K562 (cell line): ENCODE results near the gene PRR7. TPM values are rescaled to one million over a fixed set of nuclear protein-coding genes. Genes with fewer than 3 reads are reported as not detected.

ENCODE experiments used
- ATAC-seq: fragments of 200-7000 bp; cut with Tn5 transposase; 3 replicates; pipeline ENCODE4 v1.9.1; 2020; ENCODE audit warnings: moderate library complexity
- BruUV-seq: library from RNA; stranded (reverse); fragments of 400-500 nt; replicated peaks from 2 replicates; lab custom pipeline; 2021; lab: Mats Ljungman, UMichigan
- CTCF ChIA-PET: fragments of 300-600 bp; formaldehyde crosslinking; extraction: SDS; loops from one replicate; lab custom pipeline; 2021; ENCODE audit warnings: low intra/inter-chr PET ratio; lab: Yijun Ruan, JAX
- POLR2A ChIA-PET: fragments of 300-600, 350-650 bp; sonication (Branson Sonifier 250); formaldehyde crosslinking; extraction: SDS; loops from one replicate; lab custom pipeline; 2021; ENCODE audit warnings: antibody characterized with exemption, inconsistent platforms; lab: Yijun Ruan, JAX
- DNase-seq, 4 experiments: peaks; one replicate each; pipeline versions ENCODE4 v3.0.0 to v3.0.0-alpha.2; 2011 to 2018; ENCODE audit warnings: low spot score in 3 of 4, mixed read lengths in 3 of 4; ENCODE audit errors: extremely low read depth in 1 of 4
- FAIRE-seq: peaks from 2 replicates; lab custom pipeline; 2011; peaks lifted over from hg19 to GRCh38; lab: Jason Lieb, UNC
- H2AFZ ChIP-seq: 2 replicates; pipeline ENCODE4 v1.6.0; 2011; ENCODE audit warnings: low read depth, low read length, control low read depth, inconsistent platforms
- H3K27ac ChIP-seq: fragments of 200-600 bp; 3 replicates; pipeline ENCODE4 v1.8.0; 2011; ENCODE audit warnings: low read depth, mild to moderate bottlenecking, control low read depth, inconsistent platforms, low read length, moderate library complexity, mixed read lengths; ENCODE audit errors: extremely low read depth
- H3K27me3 ChIP-seq, 2 experiments: fragments of 300-600 bp in 1 of 2; 2 replicates in 1 of 2; 3 replicates in 1 of 2; pipeline versions ENCODE4 v1.6.0 to v1.8.0; 2011; ENCODE audit warnings: inconsistent platforms in 2 of 2, low read length in 2 of 2, mild to moderate bottlenecking in 1 of 2, mixed read lengths in 1 of 2, moderate library complexity in 1 of 2; ENCODE audit not compliant: control insufficient read depth in 2 of 2, insufficient read depth in 2 of 2
- H3K36me3 ChIP-seq: fragments of 300-600 bp; 3 replicates; pipeline ENCODE4 v1.8.0; 2011; ENCODE audit warnings: mild to moderate bottlenecking, low read length, inconsistent platforms; ENCODE audit not compliant: control insufficient read depth, insufficient read depth
- H3K4me1 ChIP-seq, 2 experiments: fragments of 200-600 bp in 1 of 2; replicated peaks in 1 of 2; 2 replicates in 1 of 2; 3 replicates in 1 of 2; pipeline versions ENCODE4 v1.5.1 to v1.8.0; 2011; ENCODE audit warnings: inconsistent platforms in 2 of 2, low read length in 2 of 2, mild to moderate bottlenecking in 1 of 2, mixed read lengths in 1 of 2, moderate library complexity in 1 of 2; ENCODE audit not compliant: control insufficient read depth in 2 of 2, insufficient read depth in 2 of 2
- H3K4me2 ChIP-seq: 2 replicates; pipeline ENCODE4 v1.6.1; 2011; ENCODE audit warnings: low read length, control low read depth, inconsistent platforms, mixed read lengths; ENCODE audit not compliant: insufficient read depth
- H3K4me3 ChIP-seq: fragments of 200-600 bp; sonication (generic), shearing (Covaris generic); 2 replicates; pipeline ENCODE4 v1.5.1; 2016; ENCODE audit warnings: control low read depth, inconsistent platforms
- H3K79me2 ChIP-seq: fragments of 200-600 bp; 3 replicates; pipeline ENCODE4 v1.8.0; 2011; ENCODE audit warnings: low read length, inconsistent platforms; ENCODE audit not compliant: control insufficient read depth, insufficient read depth
- H3K9ac ChIP-seq, 2 experiments: 2 replicates each; pipeline versions ENCODE4 v1.6.0 to v1.6.1; 2011; ENCODE audit warnings: low read depth in 2 of 2, low read length in 2 of 2, control low read depth in 1 of 2, inconsistent platforms in 1 of 2, mild to moderate bottlenecking in 1 of 2, mixed read lengths in 1 of 2; ENCODE audit not compliant: insufficient read depth in 1 of 2
- H3K9me1 ChIP-seq: one replicate; pipeline ENCODE4 v1.6.0; 2011; ENCODE audit warnings: inconsistent platforms, mild to moderate bottlenecking, low read length, moderate library complexity; ENCODE audit not compliant: control insufficient read depth, insufficient read depth
- H3K9me3 ChIP-seq: replicated peaks from 2 replicates; pipeline ENCODE4 v1.5.1; 2011; ENCODE audit warnings: low read depth, low read length, inconsistent platforms; ENCODE audit not compliant: control insufficient read depth, insufficient read depth
- H4K20me1 ChIP-seq: replicated peaks from 2 replicates; pipeline ENCODE4 v1.6.1; 2011; ENCODE audit warnings: low read length, inconsistent platforms, mixed read lengths; ENCODE audit not compliant: control insufficient read depth, insufficient read depth
- ATF3 ChIP-seq, 2 experiments: fragments of 450-650 bp in 1 of 2; sonication (generic) in 1 of 2; formaldehyde crosslinking in 1 of 2; IDR thresholded peaks in 1 of 2; conservative IDR thresholded peaks in 1 of 2; 2 replicates each; pipeline versions ENCODE4 v1.6.1 to v1.8.1; 2016 to 2023; ENCODE audit warnings: mild to moderate bottlenecking in 2 of 2, moderate library complexity in 2 of 2, inconsistent platforms in 1 of 2, missing genetic modification reagents in 1 of 2
- EHMT2 ChIP-seq: fragments of 450-650 bp; IDR thresholded peaks from 2 replicates; pipeline ENCODE4 v1.6.1; 2018; ENCODE audit warnings: antibody characterized with exemption
- ETS1 ChIP-seq: conservative IDR thresholded peaks from 2 replicates; pipeline ENCODE4 v1.6.1; 2011; ENCODE audit warnings: low read depth, mild to moderate bottlenecking, low read length; ENCODE audit not compliant: control insufficient read depth
- GABPB1 ChIP-seq: sonication (generic); formaldehyde crosslinking; IDR thresholded peaks from 2 replicates; pipeline ENCODE4 v1.8.0; 2022; ENCODE audit warnings: mild to moderate bottlenecking, missing genetic modification reagents
- MYC ChIP-seq, 2 experiments: fragments of 250-450 bp in 1 of 2; sonication (Bioruptor Pico) in 1 of 2; IDR thresholded peaks; 2 replicates each; pipeline versions ENCODE4 v1.5.1 to v1.6.1; 2012 to 2021; ENCODE audit warnings: low read depth in 2 of 2, borderline replicate concordance in 1 of 2, improper control_type of control experiment in 1 of 2, low read length in 1 of 2, mild to moderate bottlenecking in 1 of 2, moderate library complexity in 1 of 2
- TCF3 ChIP-seq: sonication (generic); formaldehyde crosslinking; IDR thresholded peaks from 2 replicates; pipeline ENCODE4 v1.4.0; 2020; ENCODE audit warnings: mild to moderate bottlenecking, missing genetic modification reagents
- TRIM24 ChIP-seq, 2 experiments: fragments of 450-650 bp; IDR thresholded peaks; 2 replicates each; pipeline ENCODE4 v1.6.1; 2016
- ZBTB33 ChIP-seq: sonication (generic); formaldehyde crosslinking; IDR thresholded peaks from 2 replicates; pipeline ENCODE4 v1.8.1; 2023; ENCODE audit warnings: mild to moderate bottlenecking, missing genetic modification reagents
- WGBS: fragments of 100-300 bp; shearing (Covaris generic); methylation state at CpG from one replicate; pipeline ENCODE4 v1.1.6; 2016; ENCODE audit warnings: low coverage, mixed read lengths; ENCODE audit not compliant: insufficient coverage; ENCODE audit errors: missing lambda C conversion rate; 5-methylcytosine and 5-hydroxymethylcytosine counted together
- in situ Hi-C: fragments of 300-500 bp; cut with MboI; formaldehyde crosslinking; loops from 4 replicates; pipeline ENCODE4 v1.15.0; 2018; ENCODE audit warnings: inconsistent platforms, mixed read lengths
- intact Hi-C: fragments of 100-400 bp; cut with micrococcal nuclease; formaldehyde crosslinking; loops from 2 replicates; pipeline ENCODE4 v1.14.2; 2022
- polyA plus RNA-seq, 8 experiments: library from polyadenylated mRNA; depleted of rRNA in 4 of 8; stranded (reverse) in 5 of 8; unstranded in 3 of 8; fragments of >200 nt; fragmentation: Nextera tagmentation in 2 of 8; fragmentation: Illumina TruSeq in 1 of 8; extraction: Ambion mirVana in 2 of 8; extraction: Trizol in 1 of 8; gene quantifications; 2 replicates each; pipeline versions ENCODE4 v1.2.1 to v1.2.3, GENCODE V29; 2011 to 2014; ENCODE audit warnings: inconsistent platforms in 1 of 8, missing spikeins in 1 of 8
- total RNA-seq, 7 experiments: library from RNA; depleted of rRNA in 6 of 7; stranded (reverse); fragments of >200 nt in 6 of 7; fragmentation: Illumina TruSeq in 2 of 7; extraction: Trizol in 2 of 7; gene quantifications; 2 replicates each; pipeline versions ENCODE4 v1.2.1 to v1.2.3, GENCODE V29; 2011 to 2021; ENCODE audit warnings: low replicate concordance in 1 of 7

PRR7 gene
- total and polyA plus RNA-seq, 9 of the 15 experiments (the other 6 are each of a cell fraction or from before 2014, with no cell fraction given) = 0.80 to 11.3 (median 10.4) TPM; not detected in 4

- Histone ChIP-seq H3K9me3 (no peaks in the 10 kb centered on the region), H3K4me3 (peak overlapping the region; percentile 88; the same call in 1 of the 2 replicates), H2AFZ (0 out of 2 replicates have a peak overlapping the region, but pooled peaks have one; percentile 44), H3K79me2 (peaks cover 10% of the 10 kb centered on the region; the same call in 2 of the 3 replicates), H4K20me1 (peaks cover 16% of the 10 kb centered on the region), H3K27me3 (no peaks in the 10 kb centered on the region), H3K27ac (no peak overlapping the region), H3K9me1 (peaks cover 3% of the 10 kb centered on the region), H3K4me1 (peaks cover 0 to 56% of the 10 kb centered on the region in 2 experiments; a peak in 3 of 5 replicates), H3K36me3 (peaks cover 20% of the 10 kb centered on the region; the same call in 1 of the 3 replicates), H3K9ac (peak overlapping the region; percentile 24 to 97; a peak in 2 of 4 replicates), H3K4me2 (peak overlapping the region; percentile 42)
- in situ Hi-C loops (loop anchor here (10.0 kb wide), 1 partner anchor 339 kb away; no protein-coding TSS in a partner anchor), intact Hi-C loops (loop anchor here (1.0 to 2.0 kb wide), 4 partner anchors 27 to 340 kb away; partner anchors contain the start of gene GRK6)
- TF ChIP-seq ETS1 (peak; percentile 36; the same call in 1 of the 2 replicates), GABPB1 (no peak), ZBTB33 (peak; percentile 81; the same call in 1 of the 2 replicates), TCF3 (CRISPR knock-in tag) (no peak), MYC (IDR thresholded peaks at IDR 0.05; ENCODE audit: low read depth, low read length) (no peak), MYC (CRISPR knock-in tag; IDR thresholded peaks at IDR 0.05; ENCODE audit: borderline replicate concordance, low read depth) (0 out of 2 replicates have a peak, but pooled peaks have one; percentile 49), EHMT2 (no peak), ATF3 (IDR thresholded peaks at IDR 0.05) (no peak), ATF3 (CRISPR knock-in tag; conservative IDR thresholded peaks at IDR 0.05) (no peak), TRIM24 (IDR thresholded peaks at IDR 0.05) (no peak)
- ChIA-PET POLR2A (interaction anchor here (1.0 to 2.5 kb wide), 10 partner anchors 9 to 144 kb away, joined by 3 to 19 read pairs (median 6); partner anchors contain the start of genes PDLIM7 and PRR7), CTCF (interaction anchor here (0.6 to 6.2 kb wide), 6 partner anchors 19 to 144 kb away, joined by 3 to 107 read pairs (median 9); partner anchors contain the start of gene DBN1)
- FAIRE-seq (no peak), ATAC-seq (no peak), DNase-seq (no peak)
- BruUV-seq = no TSS peak
- WGBS = 27% methylated on average over 15 of the region's 31 CpGs
Measured at GRCh38 chr5:177453852-177454396, 7.3 kb downstream of the PRR7 start.
